C4-2B (cell line): ENCODE measurements around the gene PARP12.
"Not testable (repeated sequence)": the region's sequence is repeated elsewhere in the genome, so short reads cannot be mapped to it uniquely, and the experiment has no call there.

Source experiments
- H3K27ac ChIP-seq: fragments of 450-650 bp; 2 replicates; pipeline ENCODE4 v1.5.1; 2017
- CTCF ChIP-seq: fragments of 450-650 bp; conservative IDR thresholded peaks from 2 replicates; pipeline ENCODE4 v1.5.1; 2017; ENCODE audit warnings: mild to moderate bottlenecking
- ZFX ChIP-seq: fragments of 450-650 bp; IDR thresholded peaks from 2 replicates; pipeline ENCODE4 v1.6.1; 2017

PARP12 gene

GRCh38 chr7:140062528-140063299, at the start of gene PARP12:
Gene PARP12 (minus strand): TSS chr7:140062951. CDS start chr7:140062847, 104 bp downstream.
- TF ChIP-seq ZFX = peak; percentile 98
- no peak for TF ChIP-seq CTCF
- peak within 1 kb of the TSS; percentile 71 for H3K27ac ChIP-seq

GRCh38 chr7:140108777-140109176, 46.0 kb upstream of the PARP12 start:
- not testable (repeated sequence) for H3K27ac ChIP-seq

GRCh38 chr7:140096459-140096858, 33.7 kb upstream of the PARP12 start:
- TF ChIP-seq ZFX = no peak
- no peak for TF ChIP-seq CTCF
- H3K27ac ChIP-seq = no peak overlapping the region

GRCh38 chr7:140093375-140093774, 30.6 kb upstream of the PARP12 start:
- TF ChIP-seq ZFX (no peak), CTCF (no peak)
- H3K27ac ChIP-seq = no peak overlapping the region

- H3K27ac ChIP-seq = no peak overlapping the region
- TF ChIP-seq ZFX = no peak
- no peak for TF ChIP-seq CTCF
Observed at GRCh38 chr7:140085447-140085846, 22.7 kb upstream of the PARP12 start.

- TF ChIP-seq CTCF = no peak
- TF ChIP-seq ZFX = no peak
- H3K27ac ChIP-seq = no peak overlapping the region
Observed at GRCh38 chr7:140084972-140085371, 22.2 kb upstream of the PARP12 start.

GRCh38 chr7:140084142-140084655, 21.4 kb upstream of the PARP12 start:
- H3K27ac ChIP-seq = no peak overlapping the region
- no peak for TF ChIP-seq CTCF
- TF ChIP-seq ZFX = no peak

GRCh38 chr7:140082770-140083169, 20.0 kb upstream of the PARP12 start:
- no peak for TF ChIP-seq ZFX
- no peak for TF ChIP-seq CTCF
- no peak overlapping the region for H3K27ac ChIP-seq
